Hematopoietic multipotent progenitor cell treated with erythropoietin and hydrocortisone succinate and interleukin-3 and kit ligand, for 6 days (in vitro differentiated cells): ENCODE measurements around the gene THY1.
"Not testable (repeated sequence)": the region's sequence is repeated elsewhere in the genome, so short reads cannot be mapped to it uniquely, and the experiment has no call there.

ENCODE experiments used
- DNase-seq: peaks from one replicate; pipeline ENCODE4 v3.0.0-alpha.2; 2015

THY1 gene

DNA sequence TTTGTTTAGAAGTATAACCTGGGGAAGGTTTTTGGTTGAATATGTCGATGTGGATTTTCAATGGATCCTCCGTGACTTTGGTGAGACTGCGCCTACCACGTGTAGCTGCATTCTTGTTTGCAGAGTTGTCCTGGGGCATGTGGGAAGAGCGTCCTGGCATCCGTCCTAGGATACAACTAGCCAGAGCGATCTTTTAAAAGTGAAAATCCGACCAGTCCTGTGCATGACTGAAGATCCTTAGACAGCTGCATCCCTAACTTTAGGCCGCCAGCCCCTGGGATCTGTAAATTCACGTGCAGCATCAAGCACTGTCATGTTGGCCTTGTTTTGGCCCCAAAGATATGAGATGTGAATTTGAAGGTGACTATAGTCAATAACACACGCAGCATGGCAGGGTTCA is 22.4 kb upstream of the THY1 start:
- no peak for DNase-seq

GRCh38 chr11:119441898-119442243 is 18.9 kb upstream of the THY1 start:
- DNase-seq = no peak

DNA sequence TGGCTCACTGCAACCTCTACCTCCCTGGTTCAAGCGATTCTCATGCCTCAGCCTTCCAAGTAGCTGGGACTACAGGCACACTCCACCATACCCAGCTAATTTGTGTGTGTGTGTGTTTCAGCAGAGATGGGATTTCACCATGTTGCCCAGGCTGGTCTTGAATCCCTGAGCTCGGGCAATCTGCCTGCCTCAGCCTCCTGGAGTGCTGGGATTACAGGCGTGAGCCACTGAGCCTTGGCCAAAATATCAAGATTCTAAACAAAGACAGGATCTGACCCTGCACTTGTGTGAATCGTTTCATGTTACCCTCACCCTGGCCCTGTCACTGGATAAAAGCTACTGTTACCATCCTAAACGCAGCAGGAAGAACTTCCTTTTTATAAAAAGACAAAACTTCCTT is 15.6 kb upstream of the THY1 start:
- no peak for DNase-seq

DNA sequence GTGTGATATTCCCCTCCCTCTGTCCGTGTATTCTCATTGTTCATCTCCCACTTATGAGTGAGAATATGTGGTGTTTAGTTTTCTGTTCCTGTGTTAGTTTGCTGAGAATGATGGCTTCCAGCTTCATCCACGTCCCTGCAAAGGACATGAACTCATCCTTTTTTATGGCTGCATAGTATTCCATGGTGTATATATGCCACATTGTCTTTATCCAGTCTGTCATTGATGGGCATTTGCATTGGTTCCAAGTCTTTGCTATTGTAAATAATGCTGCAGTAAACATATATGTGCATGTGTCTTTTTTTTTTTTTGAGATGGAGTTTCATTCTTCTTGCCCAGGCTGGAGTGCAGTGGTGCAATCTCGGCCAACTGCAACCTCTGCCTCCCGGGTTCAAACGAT is 14.5 kb upstream of the THY1 start:
- DNase-seq = not testable (repeated sequence)

DNA sequence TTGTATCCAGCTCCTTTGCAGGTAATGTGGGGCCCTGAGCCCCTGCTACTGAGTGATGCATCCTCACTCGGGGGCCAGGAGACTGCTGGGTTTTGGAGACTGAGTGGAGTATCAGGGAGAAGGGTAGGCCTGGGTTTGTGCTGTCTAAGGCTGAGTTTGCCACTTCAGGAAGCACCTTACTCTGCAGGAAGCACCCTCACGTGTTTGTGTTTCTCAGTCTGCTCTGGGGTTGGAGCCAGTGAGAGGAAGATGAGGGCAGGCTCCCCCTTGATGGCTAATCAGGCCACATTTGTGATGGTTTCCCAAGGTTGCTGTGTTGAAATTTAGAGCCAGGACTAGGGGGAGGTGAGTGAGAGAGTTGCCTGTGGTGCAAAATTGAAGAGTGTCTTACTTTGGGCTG is 13.7 kb upstream of the THY1 start:
- no peak for DNase-seq

- DNase-seq = no peak
Measured at GRCh38 chr11:119436093-119436492, 13.1 kb upstream of the THY1 start.

DNA sequence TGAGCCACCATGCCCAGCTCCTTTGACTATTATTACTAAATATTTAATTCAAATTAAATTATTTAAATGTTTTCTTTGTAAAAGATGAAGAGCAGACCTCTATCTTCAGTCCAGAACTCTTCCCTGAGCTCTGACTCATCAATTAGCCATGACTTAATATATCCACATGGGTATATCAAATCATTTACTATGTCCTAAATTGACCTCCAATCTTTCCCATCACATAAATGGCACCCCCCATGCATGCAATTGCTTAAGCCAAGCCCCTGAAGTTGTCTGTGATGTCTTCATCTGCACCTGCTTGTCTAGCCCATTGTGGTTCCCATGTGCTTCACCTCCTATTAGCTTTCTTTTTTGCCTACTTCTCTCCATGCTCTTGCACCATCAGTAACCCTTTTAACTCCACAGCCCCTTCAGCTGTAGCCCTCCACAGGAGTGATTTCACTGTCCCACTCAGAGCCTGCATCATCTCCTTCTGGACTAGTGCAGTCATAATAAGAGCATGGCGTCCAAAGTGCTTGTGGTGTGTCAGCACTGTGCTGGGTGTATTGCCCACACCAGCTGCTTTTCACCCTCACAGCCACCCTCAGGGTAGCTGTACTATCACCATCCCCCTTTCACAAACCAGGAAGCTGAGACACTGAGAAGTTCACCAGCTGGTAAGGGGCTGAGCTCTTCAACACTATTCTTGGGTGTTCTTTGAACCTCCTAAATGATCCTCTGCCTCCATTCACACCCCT is 11.8 kb upstream of the THY1 start:
- DNase-seq = no peak

GRCh38 chr11:119433358-119433725 is 10.4 kb upstream of the THY1 start:
- DNase-seq = no peak

- DNase-seq = no peak
Measured at GRCh38 chr11:119432484-119433357, 9.7 kb upstream of the THY1 start.

DNA sequence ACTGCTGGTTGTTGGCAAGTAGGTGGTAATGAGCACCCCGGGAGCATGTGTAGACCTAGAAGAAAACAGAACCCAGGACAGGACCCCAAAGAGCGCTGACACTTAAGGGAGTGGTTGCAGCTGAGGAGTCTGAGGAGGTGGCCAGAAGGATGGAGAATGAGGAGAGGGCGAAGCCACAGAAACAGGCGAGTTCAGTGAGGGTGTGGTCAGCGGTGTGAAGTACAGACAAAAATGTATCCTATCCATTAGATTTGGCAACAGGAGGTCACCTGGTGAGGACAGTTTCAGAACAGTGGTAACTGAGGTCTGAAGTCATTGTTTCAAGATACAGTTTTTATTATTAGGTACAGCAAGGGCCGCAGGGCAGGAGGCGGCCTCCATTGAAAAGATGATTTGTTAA is 8.6 kb upstream of the THY1 start:
- DNase-seq = no peak

DNA sequence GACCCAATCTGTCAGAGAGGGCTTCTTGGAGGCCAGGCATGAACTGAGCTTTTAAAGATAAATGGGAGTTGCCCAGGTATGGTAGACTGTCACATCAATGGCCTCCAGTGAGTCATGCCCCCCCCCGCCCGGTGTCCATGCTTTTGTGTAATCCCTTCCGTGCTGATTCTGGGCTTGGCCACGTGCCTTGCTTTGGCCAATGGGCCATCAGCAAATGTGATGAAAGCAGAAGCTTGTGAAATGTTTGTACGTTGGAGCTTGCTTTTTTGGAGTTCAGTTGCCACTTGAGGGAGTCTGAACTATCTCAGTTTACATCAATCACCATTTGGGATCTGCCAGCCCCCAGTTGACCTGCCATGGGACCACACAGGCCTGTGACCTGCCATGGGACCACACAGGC is 4.3 kb upstream of the THY1 start:
- no peak for DNase-seq

DNA sequence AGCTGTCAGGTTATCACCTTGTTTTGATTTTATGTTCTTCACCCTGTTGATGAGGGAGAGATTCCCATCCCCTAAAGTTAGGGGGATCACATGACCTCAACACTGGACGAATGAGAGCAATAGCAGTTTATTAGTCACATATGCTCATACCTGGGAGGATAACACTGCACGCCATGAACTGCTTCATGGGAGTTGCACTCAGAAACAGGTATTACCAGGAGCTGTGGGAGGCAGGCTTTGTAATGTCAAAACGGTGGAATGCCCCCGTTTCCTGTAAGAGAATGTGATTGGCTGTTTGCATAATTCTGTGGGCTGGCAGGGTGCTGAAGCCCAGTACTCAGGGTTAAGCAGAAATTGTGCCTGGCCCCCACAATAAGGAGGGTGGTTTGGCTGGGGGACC is 3.2 kb upstream of the THY1 start:
- DNase-seq = no peak

DNA sequence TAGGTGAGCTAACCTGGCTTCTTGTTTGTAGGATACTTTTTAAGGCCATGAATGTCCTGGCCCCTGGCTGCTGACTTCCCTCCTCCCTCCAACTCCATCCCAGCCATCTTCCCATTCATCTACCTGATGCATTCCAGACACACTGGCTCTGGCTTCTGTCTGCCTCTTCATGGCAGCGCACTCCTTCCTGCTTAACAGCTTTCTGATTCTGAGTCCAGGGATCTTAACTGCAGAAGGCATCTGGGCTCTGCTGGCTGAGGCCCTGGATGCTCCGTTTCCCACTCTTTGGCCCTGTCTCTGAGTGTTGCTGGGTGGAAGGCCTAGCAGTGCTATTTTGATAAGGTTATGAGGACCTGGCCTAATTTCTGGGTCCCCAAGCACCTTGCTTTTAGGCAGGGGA is 1.8 kb upstream of the THY1 start:
- no peak for DNase-seq

GRCh38 chr11:119424276-119424675 is 1.3 kb upstream of the THY1 start:
- no peak for DNase-seq

- DNase-seq = no peak
Measured at GRCh38 chr11:119423509-119424254, 710 bp upstream of the THY1 start.

DNA sequence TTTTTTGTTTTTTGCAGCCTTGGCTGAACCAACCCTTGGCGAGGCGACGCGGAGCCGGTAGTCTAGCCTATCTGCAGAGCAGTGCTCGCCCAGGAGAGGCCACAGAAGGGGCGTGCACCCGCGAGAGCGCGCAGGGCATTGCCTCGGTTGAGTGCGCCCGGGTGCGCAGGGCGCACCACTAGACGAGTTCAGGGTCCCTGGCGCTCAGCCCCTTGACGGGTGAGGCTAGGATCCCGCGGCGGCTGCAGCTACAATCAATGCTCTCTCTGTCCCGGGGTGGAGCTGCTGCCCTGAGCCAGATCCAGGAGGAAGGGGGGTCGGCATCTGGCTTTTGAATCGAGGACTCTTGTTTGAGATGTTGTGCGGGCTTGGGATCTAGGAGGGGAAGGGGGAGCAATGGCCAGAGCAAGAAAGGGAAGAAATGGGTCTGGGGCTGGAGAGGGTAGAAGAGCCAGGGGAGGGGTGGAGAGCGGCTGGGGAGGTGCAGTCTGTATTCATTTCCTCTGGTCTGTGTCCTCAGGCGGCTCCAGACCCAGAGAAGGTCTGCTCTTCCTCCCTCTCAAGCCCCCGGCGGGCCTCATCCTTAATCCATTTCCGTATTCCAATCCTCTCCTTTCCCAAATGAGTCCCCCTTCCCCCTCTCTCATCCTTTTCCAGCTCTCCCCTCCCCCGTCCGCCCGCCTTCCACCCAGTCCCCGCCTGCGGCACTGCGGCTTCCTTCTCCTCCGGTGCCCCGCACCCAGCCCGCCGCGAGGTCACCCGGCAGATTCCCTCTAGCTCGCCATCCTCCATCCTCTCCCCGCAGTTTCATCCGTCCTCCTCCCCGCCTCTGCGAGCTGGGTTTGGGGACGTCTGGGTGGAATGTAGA is 797 bp downstream of the THY1 start:
- DNase-seq = peak; percentile 11

DNA sequence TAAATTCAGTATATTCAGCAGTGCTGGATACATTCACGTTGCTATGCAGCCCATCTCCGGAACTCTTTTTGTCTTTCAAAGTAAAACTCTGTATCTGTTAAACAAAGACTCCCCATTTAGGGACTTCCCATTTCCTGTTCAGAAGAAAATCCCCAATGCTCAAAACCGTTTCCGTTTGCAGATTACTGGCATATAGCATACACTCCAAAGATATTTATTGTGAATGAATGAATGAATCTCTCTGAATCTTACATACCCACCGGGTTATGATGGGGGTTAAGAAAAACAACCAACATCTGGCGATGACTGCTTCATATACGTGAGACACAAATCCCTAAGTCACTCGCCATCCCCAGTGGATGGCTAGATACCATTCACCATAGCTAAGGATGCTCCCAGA is 1.6 kb downstream of the THY1 start:
- DNase-seq = no peak

DNA sequence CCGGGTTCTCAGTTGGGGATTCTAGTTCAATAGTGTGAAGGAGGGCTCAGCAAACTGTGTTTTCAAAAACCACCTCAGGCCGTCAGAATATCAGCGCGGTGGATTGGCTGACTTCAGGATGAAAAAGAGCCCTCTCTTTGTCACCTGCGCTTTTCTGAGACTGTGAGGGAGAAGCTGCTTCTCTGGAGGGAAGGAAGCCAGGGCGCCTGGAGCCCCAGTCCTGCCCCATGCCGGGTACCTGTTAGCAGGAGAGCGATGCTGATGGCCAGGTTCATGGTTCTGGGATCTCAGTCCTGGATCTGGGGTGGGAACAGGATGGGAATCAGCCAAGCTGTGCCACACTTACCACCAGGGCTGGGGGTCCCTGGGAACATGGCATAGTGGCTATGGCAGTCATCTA is 2.3 kb downstream of the THY1 start:
- DNase-seq = no peak

DNA sequence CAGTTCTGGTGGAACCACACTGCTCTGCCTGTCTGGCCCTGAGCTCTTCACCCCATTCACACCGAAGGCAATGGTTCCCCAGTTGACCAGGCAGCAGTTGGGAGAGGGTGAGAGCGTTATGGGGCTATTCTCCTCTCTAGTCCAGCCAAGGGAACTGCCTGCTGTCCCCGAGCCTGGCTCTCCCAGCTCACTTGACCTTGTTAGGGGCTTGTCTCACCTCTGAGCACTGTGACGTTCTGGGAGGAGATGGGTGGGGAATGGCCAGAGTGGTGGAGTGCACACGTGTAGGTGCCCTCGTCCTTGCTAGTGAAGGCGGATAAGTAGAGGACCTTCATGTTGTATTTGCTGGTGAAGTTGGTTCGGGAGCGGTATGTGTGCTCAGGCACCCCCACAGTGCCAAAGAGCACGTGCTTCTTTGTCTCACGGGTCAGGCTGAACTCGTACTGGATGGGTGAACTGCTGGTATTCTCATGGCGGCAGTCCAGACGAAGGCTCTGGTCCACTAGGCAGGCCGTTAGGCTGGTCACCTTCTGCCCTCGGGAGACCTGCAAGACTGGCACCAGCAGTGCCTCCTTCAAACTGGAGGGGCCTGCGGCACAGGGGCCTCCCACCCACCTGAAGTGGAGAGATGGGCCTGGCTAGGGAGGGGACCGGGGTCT is 3.0 kb downstream of the THY1 start:
- DNase-seq = no peak

DNA sequence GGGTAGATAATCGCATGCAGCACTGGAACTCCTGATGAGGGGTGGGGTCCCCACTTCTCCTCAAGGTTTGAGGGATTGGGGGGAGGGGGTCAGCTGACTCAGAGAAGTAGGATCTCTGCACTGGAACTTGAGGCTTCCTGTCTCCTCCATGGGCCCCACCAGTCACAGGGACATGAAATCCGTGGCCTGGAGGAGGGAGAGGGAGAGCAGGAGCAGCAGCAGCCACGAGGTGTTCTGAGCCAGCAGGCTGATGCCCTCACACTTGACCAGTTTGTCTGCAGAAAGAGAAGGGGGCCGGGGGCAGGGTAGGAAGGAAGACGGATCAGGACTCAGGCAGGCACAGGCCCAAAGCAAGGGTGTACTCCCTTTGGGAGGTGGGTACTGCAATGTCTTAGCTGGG is 3.7 kb downstream of the THY1 start:
- DNase-seq = no peak

GRCh38 chr11:119418759-119419158 is 4.2 kb downstream of the THY1 start:
- DNase-seq = no peak
